ENCODE results near the gene MRTFA.
"Not testable (repeated sequence)": the region's sequence is repeated elsewhere in the genome, so short reads cannot be mapped to it uniquely, and the experiment has no call there.

The MRTFA gene

GRCh38 chr22:40516416-40516815 is 120.1 kb downstream of the MRTFA start:
- no peak for DNase-seq

GRCh38 chr22:40512426-40513136 is 123.9 kb downstream of the MRTFA start:
- peak; percentile 2 for DNase-seq

- DNase-seq = no peak
Measured at GRCh38 chr22:40511604-40512003, 124.9 kb downstream of the MRTFA start.

- DNase-seq = no peak
Measured at GRCh38 chr22:40510631-40511364, 125.7 kb downstream of the MRTFA start.

GRCh38 chr22:40509401-40510134 is 127.0 kb downstream of the MRTFA start:
- no peak for DNase-seq

GRCh38 chr22:40508046-40508445 is 128.5 kb downstream of the MRTFA start:
- DNase-seq = not testable (repeated sequence)

- no peak for DNase-seq
Measured at GRCh38 chr22:40507491-40507890, 129.0 kb downstream of the MRTFA start.

- no peak for DNase-seq
Measured at GRCh38 chr22:40506762-40507161, 129.8 kb downstream of the MRTFA start.

GRCh38 chr22:40504285-40505249 is 132.0 kb downstream of the MRTFA start:
- DNase-seq = no peak

- DNase-seq = no peak
Measured at GRCh38 chr22:40502919-40503318, 133.6 kb downstream of the MRTFA start.

GRCh38 chr22:40500465-40500786 is 136.1 kb downstream of the MRTFA start:
- DNase-seq = not testable (repeated sequence)

GRCh38 chr22:40499209-40499623 is 137.3 kb downstream of the MRTFA start:
- DNase-seq = no peak

GRCh38 chr22:40498420-40499208 is 137.9 kb downstream of the MRTFA start:
- DNase-seq = no peak

- no peak for DNase-seq
Measured at GRCh38 chr22:40493441-40493840, 143.1 kb downstream of the MRTFA start.

- DNase-seq = no peak
Measured at GRCh38 chr22:40491990-40492631, 144.4 kb downstream of the MRTFA start.

GRCh38 chr22:40487663-40488249 is 148.8 kb downstream of the MRTFA start:
- DNase-seq = peak; percentile 25

GRCh38 chr22:40486962-40487602 is 149.4 kb downstream of the MRTFA start:
- DNase-seq = no peak

GRCh38 chr22:40485813-40486667 is 150.5 kb downstream of the MRTFA start:
- DNase-seq = no peak
